Stimulated activated CD4-positive, alpha-beta T cell treated with anti-CD3 and anti-CD28 coated beads, Interleukin-15, amount 100 ng/mL, for 24 hours (primary cell): ENCODE results near the gene NCBP1.
"Not testable (repeated sequence)": the region's sequence is repeated elsewhere in the genome, so short reads cannot be mapped to it uniquely, and the experiment has no call there.

Experiments used
- DNase-seq: peaks from one replicate; pipeline ENCODE4 v3.0.0-alpha.2; 2020

The NCBP1 gene

GRCh38 chr9:97688654-97689053, 55.0 kb downstream of the NCBP1 start:
- DNase-seq = no peak

DNA sequence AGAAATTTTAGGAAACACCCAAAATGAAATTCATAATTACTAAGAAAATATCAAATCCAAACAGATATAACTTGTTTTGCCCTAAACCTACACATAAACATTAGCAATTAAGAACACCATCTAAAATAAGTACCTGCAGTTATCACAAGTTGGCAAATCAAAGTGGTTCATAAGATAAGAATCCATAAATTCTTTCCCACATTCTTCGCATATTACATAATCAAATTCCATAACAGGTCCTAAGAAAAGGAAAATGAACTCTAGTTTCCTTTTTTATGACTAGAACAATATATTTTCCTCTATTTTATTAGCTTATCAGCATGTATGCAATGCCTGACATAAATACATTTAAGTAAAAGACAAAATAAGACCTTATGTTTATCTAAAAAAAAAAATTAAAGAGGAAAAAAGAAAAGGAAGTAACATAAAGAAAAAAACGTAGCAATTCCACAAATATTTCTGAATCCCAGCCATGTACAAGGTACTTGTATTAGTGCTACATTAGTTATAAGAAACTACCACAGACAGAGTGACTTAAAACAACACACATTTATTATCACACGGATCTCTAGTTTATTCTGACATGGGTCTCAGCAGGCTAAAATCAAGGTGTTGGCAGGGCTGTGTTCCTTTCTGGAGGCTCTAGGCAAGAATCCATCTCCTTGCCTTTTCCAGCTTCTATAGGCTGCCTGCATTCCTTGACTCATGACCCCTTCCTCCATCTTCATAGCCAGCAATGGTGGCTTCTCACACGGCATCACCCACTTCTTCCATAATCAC, 56.0 kb downstream of the NCBP1 start:
- no peak for DNase-seq

DNA sequence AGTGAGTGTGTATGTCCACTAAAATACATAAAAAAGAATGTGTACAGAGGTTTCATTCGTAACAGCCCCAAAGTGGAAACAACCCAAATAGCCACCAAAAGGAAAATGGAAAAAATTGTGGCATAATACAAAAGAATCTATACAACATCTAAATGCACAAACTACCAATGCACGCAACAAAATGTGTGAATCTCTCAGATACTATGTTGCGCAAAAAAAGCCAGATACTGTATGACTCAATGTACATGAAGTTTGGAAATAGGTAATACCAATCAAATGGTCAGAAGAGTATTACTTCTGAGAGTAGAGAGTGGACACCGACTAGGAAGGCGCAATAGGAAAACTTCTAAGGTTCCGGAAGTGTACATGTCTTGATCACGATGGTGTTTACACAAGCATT, 61.1 kb downstream of the NCBP1 start:
- no peak for DNase-seq

DNA sequence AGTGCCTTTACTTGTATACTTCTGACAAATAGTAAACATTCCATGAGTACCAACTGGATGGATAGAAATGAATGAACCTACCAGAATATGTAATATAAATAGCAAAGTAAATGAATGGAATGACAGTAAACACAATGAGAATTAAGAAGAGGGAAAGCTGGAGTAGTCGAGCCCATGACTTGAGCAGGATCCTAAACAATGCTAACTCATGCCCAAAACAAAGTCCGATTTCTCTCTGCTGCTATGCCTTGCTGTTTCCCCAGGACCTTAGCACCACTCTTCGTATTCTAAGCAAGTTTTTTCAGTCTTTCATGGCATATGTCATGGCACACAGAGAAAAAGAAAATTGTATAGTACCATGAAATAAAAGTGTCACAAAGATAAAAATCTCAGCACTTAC, 61.8 kb downstream of the NCBP1 start:
- no peak for DNase-seq

DNA sequence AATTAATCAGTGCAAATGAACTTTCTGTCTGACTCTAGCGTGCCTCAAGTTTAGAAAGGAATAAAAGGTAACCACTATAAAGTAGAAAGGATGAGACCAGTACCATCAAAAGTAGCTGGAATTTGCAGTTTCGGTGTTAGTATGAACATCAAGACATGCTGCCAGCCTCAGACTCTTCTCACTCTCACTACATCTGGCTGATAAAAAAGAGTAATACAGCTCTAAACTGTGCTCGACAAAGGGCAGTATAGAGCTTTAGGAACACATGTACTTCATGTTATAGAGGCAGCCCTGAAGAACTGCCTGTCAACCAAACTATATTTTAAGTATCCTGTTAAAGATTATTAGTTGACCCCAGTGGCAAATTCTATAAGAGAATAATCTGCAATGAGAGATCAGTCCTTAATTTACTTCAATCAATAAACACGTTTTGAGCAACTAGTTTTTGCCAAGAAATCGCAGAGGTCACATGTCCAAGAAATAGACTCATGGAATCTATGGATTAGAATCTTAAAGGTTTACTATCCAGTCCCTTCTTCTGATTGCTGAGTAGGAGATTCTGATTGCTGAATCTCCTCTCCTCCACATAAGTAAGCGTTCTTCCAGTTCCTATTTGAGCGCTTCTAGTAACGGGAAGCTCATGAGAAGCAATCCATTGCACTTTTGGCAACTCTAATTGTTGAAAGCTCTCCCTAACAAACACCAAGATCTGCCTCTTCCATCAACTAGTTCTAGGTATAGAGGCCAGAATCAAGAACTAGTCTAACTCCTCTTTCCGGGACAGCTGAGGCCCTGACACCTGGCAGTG, 62.6 kb downstream of the NCBP1 start:
- DNase-seq = no peak

DNA sequence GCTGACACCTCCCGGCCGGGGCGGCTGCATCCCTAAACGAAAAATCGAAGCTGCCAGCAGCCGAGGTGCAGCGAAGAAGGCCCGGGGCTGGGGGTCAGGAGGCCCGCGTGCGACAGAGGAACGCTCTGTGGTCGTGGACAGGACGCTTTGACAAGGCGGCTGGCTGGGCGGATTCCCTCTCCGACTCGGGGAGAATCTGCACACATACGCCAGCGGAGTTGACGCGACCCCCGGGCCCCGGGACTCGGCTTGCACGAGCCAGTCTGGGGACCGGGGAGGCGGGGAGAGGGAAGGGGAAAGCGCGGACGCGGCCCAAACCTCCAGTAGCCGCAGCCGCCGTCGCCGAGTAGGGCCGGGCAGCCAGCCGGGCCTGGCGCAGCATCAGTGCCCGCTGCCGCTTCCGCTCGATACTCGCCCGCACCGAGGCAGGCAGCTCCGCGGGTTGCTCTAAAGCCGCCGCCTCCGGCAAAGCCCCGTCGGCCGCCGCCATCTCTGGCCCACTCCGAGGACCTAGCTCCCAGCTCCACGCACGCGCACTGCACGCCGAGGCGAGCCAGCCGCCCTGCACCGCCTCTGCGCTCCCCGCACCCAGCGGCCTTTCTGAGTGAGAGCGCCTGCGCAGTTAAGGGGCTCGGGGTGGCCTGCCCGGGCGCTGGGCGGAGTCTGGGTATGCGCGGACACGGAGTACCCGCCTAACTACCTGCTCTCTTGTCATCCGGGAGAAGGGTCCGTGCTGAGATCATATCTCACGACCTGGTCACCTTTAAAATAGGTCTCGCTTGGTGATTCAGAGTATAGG, 63.4 kb downstream of the NCBP1 start, which contains the start of gene XPA:
Gene XPA (minus strand): TSS at position 538 of the 799 bp plus-strand sequence. CDS start 48 bp downstream, at position 490.
- peak; percentile 98 for DNase-seq

DNA sequence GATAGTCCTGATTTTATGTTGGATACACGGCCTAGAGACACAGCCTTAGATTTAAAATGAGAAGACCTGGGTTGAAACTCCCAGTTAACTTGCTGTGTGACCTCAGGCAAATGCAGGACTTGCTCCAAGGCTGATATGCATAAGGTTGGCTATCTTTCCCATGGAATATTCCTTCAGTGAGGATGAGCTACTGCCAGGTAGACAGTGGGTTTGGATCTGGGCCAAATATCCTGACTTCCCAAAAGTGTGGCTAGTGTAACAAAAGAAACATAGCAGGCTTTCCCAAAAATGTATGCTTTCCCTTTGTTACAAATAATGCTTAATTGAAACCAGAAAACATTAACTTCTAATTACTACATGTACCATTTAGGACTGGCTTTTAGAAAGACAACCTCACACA, 64.2 kb downstream of the NCBP1 start:
- no peak for DNase-seq

DNA sequence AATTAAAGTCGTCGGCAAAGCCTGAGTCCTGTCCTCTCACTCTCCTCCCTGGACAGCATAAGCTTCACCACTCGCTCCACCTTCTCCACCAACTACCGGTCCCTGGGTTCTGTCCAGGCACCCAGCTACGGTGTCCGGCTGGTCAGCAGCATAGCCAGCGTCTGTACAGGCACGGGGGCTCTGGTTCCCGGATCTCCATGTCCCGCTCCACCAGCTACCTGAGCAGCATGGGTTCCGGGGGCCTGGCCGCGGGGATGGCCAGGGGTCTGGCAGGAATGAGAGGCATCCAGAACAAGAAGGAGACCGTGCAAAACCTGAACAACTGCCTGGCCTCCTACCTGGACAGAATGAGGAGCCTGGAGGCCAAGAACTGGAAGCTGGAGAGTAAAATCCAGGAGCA, 65.2 kb downstream of the NCBP1 start:
- DNase-seq = no peak

GRCh38 chr9:97699281-97699680, 65.7 kb downstream of the NCBP1 start:
- DNase-seq = not testable (repeated sequence)

- not testable (repeated sequence) for DNase-seq
Measured at GRCh38 chr9:97699824-97700223, 66.2 kb downstream of the NCBP1 start.

DNA sequence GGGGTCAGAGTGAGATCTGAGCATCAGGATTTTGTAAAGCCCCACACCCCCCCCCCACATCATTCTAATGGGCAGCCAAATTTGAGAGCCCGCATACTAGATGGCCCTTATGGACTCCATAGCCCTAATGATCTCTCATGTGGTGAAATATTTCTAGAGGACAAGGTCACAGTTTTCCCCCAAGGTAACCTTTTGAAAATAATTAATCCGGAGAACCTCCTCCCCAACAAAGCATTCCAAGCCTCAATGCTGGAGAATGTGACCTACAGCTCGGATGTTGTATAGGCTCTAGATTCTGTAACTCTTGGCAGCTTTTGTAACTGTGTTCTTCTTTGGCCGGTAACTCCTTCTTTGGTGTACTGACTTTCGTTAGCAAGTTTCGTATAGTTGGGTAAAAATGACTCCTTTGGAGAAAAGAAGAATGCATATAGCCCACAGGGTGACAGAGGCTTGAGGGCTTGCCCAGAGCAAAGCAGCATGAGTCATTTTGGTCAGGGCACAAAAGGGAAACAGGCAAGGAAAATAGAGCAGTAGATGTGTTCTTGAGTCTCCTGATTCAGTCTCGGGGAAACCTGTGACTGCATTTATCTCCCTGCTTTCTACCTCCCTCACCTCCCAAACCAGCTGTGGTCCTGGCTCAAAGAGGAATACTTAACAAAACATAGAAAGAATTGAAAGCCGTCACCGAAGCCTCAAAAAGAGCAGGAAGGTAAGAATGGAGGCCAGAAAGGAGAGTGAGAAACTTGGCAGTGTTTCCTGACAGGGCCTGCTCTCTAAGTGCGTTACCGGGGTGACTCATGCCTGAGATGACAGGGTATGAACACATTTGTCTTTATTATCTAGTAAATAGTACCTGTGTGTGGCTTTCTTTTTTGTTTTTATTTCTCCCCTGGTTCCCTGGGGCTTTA, 70.1 kb downstream of the NCBP1 start:
- DNase-seq = peak; percentile 49

DNA sequence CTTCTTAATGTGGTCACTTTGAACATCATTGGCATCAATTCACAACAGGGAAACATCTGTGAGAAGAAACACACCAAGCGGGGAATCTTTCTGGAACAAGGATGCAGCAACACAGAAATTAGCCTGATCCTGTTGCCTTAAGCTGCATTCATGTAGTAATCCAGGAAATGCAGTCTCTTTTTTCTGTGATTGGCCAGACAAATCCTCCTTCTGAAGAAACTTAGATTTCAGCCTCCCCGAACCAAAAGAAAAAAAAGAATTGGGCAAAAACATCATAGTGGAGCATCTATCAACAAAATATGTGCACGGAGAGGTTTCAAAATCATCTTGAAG, 70.7 kb downstream of the NCBP1 start:
- no peak for DNase-seq

DNA sequence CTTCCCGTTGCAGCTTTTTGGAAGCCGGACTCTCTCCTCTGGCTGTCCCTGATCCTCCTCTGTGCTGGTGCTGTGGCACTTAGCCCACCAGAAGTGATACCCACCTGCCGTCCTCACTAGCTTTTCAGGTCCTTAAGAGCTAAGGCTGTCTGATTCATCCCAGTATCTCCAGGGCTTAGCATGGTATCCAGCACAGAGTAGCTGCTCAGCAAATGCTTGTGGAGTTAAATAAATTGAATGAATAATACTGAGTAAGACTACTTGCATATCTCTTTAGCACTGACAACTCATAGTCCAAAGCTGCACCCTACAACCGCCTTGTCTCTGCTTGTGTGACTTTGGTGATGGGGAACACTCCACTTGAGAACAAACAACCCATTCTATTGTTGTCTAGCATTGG, 71.2 kb downstream of the NCBP1 start:
- DNase-seq = no peak

GRCh38 chr9:97705354-97705950, 71.8 kb downstream of the NCBP1 start:
- no peak for DNase-seq

GRCh38 chr9:97706246-97706645, 72.6 kb downstream of the NCBP1 start:
- DNase-seq = no peak

DNA sequence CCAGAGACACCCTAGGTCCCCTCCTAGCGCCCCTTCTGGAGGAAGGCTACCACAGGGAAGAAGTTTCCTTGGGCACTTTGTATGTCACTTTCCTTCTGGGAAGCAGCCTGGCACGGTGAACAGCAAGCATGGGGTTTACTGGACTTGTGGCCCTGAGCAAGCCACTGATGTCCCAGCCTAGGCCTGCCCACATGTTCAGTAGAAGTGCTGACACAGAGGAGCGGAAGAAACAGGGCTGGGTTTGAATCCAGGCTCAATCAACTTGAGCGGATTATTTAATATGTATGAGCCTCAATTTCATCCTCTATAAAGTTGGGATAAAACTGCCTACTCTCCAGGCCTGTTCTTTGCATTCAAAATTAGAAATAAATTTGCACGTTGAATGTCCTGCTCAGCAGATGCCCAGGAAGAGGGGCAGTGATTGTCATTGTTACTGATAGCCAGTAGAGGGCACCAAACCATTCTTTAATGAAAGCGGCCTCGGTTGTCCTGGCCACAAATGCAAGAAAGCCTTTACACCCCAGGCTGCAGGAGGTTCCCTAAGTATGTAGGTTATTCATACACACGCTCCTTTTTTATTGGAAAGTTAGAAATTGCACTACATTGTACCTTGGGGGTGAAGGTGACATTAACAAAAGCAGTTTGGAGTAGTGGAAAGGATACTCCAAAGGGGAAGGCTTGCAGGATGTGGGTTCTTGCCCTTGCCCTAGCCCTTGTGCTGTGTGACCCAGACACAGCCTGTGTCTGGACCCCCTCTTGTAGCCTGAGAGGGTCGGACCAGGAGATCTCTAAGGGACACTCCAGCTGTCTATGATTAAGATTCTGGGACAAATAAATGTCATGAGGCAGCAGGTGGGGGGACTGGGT, 77.0 kb downstream of the NCBP1 start:
- DNase-seq = peak; percentile 51

DNA sequence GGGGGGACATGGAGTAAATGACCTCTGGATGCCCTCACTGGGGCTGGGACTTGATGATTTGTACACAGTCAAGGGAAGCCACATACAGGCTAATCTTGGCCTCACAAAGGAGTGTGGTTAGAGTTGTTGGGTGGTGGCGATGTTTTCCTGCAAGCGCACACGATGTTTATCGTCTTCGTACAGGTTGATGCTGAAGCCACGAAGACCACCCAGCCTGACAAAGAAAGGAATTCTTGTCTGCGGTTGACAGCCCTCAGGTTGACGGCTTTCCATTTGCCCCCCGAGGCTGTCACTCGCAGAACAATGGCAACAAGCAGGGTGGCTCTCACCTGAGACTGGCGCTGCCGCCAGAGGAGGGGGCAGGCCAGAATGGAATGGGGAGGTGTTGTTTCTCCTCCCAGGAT, 77.6 kb downstream of the NCBP1 start:
- DNase-seq = no peak

GRCh38 chr9:97714435-97714834, 80.8 kb downstream of the NCBP1 start:
- no peak for DNase-seq

GRCh38 chr9:97717866-97718265, 84.2 kb downstream of the NCBP1 start:
- DNase-seq = no peak

DNA sequence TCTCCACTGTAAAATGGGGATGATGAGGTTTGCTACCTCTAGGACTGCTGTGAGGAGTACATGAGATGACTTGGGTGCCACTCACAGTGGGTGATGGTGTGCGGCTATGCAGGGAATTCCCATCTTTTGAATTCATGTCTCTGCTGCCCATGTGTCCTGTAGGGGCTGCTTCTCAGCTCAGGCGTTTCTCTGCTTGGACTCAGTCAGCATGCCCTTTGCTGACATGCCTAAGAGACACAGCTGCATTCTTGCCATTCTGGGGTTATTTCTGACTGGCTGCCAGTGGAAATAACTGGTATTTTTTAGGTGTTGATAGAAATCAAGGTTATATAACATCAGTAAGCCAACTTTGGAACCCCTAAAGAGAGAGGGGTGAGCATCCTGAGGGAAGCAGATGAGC, 87.8 kb downstream of the NCBP1 start:
- DNase-seq = no peak

DNA sequence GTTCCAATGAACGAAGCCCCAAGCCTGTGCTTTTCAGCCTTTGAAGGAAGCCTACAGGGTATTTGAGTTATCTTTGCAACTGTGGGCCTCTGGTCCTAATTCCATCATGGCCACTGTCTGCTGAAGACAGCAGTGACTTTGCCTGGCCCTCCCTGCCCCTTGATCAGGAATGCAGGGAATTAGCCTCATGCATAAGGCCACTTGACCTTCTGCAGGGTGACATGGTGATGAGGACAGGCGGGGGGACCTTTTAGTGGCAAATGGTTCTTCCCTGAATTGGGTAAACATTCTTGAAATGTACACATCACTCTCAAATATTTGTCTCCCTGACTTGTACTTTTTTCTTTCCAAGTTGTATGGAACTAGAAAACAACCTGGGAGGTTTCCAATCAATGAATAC, 88.7 kb downstream of the NCBP1 start:
- DNase-seq = no peak
